DLD1 (cell line): ENCODE data around the gene TOM1L2.

Experiments
- in situ Hi-C: cut with HindIII; loops from 2 replicates; pipeline ENCODE4 v1.10.0; 2017; ENCODE audit warnings: low sequenced_read_pairs

TOM1L2 gene

DNA sequence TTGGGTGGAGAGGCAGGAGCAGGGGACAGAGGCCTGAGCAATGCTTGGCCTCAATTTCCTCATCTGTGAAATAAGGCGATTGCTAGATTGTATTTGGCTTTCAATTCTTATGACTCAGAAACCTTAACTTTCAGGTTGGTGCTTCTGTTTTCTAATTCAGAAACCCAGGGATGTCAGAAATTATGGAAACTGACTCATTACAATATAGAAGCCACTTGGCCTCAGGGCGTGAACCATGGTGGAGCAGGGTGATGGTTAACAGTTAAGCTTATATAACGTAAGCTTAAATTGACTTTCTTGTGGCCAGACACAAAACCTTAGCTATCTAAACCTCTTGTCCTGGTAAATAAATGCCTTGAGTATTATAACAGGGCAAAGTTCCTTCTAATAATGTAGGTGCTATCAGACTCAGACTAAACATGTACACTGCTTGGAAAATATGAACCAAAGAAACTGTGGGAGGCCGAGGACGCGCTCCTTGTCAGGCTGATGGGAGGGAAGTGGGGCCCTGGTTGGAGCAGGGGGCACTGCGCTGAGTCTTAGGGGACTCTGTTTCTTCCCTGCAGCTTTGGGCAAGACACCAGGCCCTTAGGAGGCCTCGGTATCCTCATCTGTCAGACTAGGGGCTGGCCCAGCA, 118.3 kb downstream of the TOM1L2 start:
- in situ Hi-C loops = no loop called here

DNA sequence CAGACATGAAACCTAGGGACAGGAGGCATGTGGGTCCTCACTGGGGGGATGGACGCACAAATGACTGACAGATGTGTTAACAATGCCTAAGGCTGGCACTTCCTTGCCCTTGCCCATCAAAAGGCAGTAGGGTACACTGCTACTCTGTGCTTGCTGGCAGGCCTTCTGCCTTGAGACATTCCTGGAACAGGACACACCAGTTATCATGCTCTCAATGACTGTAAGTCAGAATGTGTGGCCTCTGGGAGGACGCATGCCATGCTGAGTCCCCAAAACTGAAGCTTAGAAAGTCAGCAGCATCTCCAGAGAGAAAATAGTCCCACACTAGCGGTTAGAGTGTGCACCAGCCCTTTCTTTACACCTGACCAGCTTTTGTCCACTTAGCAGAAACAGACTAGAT, 119.3 kb downstream of the TOM1L2 start:
- in situ Hi-C loops = no loop called here

DNA sequence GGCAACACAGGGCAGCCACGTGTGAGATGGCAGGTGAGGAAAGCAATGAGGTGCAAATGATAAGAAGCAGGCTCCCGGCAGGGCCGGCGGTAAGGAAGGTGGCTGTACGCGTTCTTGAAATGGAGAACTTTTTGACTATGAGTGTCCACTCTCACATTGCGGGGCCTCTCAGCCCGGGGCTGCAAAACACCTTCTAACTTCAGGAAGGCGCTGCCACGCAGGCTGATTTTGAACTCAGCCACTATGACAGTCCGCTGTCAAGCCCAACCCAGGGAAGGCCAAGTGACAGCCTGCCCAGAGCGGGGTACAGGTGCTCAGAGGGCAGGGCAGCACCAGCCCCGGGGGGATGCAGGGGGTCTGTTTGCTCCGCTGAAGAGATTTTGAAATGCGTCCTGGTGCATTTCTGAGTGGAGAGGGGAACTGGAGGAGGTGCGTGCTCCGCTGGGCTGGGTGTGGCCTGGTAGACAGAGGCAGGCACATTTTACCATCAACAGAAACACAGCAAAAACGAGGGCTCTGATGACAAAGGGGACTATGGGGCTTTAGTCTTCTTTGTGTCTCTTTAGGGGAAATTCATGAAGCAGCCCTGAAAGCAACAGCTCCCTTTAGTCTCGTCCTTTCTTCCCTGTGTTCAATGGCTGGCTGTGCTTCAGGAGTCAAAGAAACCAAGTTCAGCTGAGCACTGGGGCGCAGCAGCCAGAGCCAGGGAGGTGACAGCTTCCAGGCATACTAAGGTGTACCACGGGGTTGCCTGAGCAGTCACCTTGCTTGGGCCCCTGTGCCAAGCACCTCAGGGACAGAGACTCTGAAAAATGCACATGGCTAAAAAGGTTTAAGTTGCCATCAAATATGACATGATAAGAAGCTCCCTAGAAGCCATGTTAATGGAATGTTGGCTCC, 120.8 kb downstream of the TOM1L2 start:
- in situ Hi-C loops = no loop called here

DNA sequence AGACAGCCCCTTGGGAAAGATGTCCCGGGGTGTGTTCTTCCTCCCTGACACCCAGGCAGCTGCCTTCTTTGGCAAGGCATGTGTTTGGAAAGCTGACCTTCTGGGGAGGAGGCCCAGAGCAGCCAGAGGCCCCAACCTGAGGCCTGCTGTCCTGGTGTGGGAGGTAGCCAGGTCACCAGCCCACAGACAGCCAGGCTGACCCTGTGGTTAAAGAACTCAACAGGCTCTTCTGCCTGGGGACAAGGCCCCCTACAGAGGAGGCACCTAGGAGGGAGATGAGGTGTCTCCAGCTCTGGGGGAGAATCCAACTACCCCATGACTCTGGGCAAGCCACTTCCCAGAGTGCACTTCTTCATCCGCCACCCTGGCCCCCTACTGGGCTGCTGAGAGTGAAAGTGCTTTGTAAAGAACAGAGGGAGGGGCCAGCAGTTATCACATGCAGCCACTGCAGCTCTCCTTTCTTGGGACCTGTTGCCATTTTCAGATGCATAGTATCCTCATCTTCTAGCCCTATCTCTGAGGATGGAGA, 122.3 kb downstream of the TOM1L2 start:
- in situ Hi-C loops = no loop called here

DNA sequence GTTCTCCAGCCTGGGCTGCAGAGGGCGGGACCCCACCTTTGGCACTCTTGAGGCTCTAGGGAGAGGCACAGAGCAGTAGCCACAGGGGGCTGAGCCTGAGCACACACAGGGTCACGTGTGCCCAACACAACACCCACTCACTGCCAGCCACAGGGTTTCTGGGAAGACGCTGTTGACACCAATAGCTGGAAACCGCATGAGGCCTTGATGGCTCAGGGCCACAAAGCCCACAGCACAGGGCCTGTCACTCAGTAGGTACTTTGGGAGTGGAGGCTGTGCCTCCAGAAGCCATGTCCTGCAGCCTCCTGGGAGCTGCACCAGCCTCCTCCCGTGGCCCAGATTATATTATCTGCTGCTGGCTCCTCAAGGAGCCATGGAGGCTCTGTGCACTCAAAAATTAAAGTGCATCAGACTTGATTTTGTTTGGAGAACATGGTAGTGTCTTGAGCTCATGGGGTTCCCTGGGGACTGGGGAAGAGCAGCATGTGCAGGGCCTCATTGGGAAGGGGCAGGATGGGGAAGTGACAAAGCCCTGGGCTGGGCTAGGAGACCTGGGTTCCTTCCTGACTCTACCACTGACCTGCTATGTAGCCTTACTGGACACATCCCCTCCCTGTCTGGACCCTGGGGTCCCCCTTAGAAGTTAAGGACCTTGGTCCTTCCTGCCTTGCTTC, 122.9 kb downstream of the TOM1L2 start:
- in situ Hi-C loops = no loop called here

DNA sequence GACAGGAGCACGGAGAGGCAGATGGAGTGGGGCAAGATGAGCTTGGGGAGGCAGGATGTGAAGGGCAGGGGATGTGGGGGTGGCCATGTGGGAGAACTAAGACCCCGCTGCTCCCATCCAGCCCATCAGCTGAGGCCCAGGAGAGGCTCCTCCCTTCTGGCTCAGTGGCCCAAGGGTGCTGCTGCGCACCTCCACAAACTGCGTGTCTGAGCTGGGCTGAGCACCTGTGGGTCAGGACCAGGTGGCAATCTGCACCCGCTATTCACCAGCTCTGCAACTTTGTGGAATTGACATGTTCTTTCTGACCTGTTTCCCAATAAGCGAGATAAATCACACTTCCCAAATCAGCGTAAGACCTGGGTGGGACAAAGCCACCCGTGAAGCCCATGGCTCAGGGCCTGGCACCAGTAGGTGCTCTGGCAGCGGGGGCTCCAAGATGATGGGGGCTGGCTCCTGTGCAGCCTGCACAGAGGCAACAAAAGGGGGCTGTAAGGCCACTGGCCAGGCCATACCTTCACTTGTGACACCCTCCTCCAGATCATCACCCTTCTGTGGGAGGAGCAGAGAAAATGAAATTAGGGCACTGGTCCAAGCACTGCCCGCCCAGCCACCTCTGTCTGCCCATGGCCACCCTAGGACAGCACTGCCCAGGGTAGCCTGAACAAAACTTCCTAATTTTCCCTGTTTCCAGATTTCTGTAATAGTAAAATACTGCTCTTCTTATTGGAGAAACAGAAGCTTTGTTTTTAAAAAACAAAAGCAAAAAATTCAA, 123.7 kb downstream of the TOM1L2 start:
- in situ Hi-C loops = no loop called here

DNA sequence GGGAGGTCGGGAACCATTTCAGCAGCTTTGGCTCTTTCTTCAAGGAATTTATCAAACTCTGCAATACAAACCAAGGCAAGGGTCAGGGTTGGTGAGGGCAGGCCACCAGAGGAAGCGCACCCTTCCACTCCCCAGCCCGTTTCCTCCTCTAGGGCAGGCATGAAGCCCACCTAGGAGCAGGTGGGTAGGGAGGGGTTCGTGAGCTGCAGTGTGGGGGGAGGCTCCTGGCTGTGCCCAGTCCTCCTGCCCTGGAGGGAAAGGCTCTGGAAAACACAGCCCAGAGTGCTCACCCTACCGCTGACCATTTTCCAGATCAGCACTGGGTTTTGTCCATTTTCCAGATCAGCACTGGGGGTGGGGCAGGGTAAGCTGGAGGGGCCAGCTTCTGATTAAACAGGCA, 124.5 kb downstream of the TOM1L2 start:
- in situ Hi-C loops = no loop called here

DNA sequence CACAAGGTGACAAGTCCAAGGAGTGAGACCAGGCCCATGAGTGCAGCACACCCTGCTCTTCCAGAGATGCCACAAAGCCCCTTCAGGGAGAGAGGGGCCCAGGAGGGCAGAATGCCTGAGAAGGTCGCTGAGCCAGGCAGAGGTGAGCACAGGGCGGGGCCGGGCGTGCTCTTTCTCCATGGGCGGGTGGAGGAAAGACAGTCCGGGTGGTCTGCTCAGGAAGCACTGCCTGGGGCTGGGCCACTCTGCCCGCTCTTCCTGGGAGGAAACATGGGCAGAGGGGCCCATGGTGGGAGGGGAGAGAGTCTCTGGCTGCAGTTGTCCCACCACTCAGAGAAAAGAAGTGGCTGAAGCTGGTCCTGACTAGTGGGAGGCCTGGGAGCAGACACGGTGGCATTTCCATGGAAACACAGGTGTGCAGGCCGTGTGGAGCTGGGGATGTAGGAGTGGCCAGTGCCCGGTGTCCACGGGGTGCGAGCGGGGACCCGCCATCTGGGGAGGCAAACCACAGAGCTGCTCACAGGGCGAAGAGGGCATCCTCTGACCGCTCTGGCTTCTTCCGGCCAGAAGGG, 125.0 kb downstream of the TOM1L2 start:
- in situ Hi-C loops = no loop called here

DNA sequence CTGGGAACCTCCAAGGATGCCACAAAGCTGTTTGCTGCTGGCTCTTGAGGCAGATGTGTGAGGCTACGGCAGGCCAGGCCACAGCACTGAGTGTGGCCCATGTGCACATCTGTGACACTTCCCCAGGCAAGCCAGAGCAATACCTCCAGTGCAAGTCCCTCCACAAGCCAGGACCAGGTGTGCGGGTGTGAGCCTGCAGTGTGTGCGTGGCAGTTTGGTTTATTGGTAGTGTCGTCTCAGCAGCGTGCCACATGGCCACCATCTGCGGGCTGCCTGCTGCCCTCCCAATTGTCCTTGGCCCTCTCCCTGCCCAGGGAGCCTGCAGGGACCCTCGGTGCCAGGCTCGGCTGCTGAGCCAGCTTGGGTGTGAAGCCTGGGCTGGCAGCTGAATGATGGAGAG, 125.6 kb downstream of the TOM1L2 start:
- in situ Hi-C loops = no loop called here

DNA sequence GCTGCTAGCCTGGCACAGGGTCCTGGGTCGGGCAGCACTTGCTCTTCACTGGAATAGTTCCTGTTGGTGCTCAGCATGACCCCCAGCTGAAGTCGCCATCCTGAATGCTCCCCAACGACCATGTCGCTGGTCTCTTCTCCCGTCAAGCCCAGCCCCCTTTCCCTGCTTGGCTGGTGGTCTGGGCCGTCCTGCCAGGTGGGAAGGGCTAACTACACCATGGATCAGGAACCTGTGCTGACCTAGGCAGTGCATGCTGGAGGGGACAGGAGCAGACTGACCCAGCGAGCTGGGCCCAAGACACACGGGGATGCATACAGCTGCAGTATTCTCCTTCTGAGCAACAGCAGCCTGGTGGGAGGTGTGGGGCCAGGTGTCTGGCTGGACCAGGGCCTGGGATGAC, 126.2 kb downstream of the TOM1L2 start:
- in situ Hi-C loops = no loop called here

DNA sequence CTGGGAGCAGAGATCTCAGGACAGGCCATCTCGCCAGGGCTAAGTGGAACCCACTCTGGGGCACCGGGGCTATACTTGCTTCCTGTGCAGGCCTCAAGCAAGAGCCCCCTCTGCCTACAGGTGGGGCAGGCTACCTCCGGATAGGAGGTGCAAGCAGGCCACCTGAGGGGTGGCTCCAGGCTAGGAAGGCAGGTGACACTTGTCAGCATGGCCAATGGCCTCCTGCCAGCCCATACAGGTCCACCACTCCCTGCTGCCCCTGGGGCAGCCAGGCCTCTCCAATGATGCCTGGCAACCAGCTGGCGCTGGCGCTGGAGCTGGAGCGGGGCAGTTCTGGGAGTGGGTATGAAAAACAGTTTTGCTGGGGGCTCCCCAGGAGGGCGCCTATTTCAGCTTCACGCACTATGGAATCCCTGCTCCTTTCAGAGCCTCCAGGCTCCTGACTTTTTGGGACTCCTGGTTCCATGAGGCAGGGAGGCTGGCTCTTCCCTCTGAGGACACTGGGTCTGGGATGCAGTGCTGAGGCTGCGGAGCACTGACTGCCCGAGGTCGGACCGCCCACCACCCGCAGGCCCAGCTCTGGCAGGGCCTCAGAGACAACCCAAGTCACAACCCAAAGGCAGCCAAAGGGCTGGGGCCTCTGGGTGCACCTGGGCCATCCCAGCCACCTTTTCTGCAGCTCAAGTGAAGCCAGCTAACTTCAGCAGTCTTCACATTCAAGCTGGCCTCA, 127.0 kb downstream of the TOM1L2 start:
- in situ Hi-C loops = no loop called here

DNA sequence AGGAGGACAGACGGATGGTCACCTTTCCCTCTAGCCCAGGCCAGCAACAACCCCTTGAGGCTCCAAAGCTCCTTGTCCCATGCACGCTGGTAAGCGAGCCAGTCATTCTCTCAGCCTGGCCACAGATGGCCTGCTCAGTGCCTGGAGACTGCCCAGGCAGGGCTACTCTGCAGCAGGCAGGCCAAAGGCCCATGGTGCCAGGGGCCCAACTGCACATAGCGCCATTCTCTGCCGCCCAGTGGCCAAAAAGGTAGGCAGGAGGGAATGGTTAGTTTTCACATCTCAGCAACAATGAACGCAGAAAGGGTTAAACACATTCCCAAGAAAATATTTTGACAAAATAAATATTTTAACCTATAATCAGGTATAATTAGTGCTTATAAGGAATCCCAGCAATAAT, 127.7 kb downstream of the TOM1L2 start:
- in situ Hi-C loops = no loop called here

DNA sequence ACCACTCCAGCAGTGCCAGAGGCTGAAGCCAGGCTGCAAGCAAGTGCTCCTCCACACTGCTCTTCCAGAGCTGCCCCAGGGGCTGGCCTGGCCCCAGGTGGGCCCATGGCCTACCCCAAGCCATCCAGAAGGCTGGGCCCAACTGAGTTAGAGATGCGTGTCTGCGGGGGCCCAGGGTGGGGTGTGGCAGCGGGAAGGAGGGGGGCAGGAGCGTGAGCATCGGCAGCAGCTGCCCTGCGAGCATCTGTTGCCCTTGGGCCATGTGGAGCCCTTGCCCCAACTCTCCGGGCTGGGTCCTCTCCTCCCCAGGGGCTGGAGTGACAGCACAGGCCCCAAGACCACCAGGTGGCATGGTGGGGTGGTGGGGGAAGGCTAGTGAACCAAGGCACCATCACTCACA, 128.1 kb downstream of the TOM1L2 start:
- in situ Hi-C loops = no loop called here

DNA sequence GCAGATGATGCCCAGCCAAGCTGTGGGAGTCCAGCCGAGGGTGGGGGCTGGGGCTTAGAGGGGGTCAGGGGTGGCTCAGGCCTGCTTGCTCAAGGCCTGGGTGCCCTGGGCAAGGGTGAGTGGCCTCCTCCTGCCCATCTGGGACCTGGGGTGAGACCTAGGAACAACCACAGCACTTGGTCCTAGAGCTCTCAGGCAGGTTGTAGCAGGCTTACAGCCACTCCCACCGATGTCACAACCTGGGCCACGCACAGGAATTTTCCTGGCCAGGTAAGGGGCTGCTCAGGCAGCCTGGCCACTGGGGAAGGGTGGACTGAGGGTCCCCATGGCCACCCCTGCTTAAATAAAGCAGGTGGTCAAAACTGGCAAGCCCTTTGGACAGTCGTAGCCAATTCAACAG, 129.1 kb downstream of the TOM1L2 start:
- in situ Hi-C loops = no loop called here

DNA sequence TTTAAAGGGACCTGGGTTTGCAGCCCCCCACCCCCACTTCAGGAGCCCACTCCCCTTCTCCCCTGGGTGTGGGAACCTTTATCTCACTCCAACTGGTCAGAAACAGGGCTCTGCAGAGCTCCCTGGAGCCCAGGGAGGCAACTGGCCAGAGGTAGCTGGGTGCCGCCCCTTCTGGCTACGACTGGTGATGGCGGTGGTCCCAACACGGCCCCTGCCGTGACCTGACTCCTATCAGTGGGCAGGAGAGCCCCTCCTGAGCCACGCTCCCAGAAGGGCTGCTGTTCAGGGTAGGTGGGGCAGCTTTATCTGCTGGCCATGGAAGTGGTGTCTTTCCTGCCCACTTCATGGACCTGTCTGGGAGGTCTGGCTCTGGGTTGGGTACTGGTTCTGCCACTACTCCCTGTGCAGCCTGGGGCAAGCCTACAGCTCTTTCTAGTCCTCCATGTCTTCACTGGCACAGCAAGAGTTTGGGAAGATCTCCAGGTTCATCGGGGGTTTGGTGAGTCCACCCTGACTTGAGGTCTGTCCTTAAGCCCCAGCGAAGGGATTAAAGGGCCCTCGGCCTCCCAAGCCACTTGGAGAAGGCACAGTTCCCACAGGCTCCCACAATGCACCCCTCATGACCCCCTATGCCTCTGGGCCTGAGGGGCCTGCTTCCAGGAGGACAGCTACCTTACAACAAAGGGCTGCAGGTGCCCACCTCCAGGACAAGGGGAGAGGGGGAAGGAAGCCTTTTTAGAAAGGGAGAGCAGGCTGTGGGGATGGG, 129.9 kb downstream of the TOM1L2 start:
- in situ Hi-C loops = no loop called here

DNA sequence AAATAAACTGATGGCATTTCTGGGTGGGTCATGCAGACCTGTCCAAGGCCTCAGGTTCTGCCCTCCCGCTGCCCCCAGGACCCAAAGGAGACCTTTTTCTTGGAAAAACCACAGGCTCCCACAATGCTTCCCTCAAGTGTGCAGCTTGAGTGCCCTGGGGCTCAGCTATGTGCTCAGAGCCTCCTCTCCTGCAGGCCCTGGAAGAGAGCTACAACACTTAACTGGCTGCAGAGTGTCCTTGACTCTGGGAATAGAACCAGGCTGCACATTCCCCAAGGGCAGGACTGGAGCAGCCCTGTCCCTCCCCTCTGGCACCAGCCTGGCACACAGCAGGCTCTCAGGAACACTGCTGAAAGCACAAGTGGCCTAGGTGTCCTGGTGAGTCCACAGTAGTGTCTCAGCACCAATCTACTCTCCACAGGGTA, 130.6 kb downstream of the TOM1L2 start:
- in situ Hi-C loops = no loop called here

DNA sequence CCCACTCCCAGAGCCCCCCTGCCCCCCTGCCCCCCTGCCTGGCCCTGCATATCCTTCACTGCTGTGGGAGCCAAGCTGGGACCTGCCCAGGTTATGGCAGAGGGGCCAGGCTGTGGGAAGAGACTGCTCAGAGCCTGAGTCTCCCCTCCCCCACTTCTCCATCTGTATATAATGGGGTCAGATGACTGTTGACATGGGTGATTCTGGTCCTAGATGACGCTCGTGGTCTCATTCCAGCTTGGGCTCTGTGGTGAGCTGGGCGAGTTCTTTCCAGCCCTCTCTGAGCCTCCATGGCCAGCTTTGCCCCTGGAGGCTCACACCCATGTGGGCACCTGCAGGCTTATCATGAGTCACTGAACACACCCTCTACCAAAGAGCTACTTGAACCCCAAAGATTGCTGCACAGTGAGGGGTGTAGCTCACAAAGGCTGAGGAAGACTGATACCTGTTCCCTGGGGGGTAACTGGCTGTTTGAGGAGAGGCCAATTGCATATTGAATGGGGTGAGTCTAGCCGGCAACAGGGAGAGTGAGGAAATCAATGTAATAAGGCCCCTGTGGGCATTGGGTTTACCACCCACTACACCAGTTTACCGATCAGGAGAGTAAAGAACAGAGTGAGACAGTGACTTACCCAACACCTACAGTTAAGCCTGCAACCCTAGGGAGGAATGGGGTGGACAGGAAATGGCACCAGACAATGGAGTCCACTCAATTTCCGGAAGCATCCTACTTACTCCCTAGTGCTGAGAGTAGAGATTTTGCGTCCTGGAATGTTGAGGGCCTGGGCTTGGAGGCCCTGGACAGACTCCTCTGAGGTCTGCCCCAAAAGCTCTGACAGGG, 131.2 kb downstream of the TOM1L2 start:
- in situ Hi-C loops = no loop called here
